GM12892 (cell line): ENCODE results near the gene MCC.

Experiments used
- POLR2A ChIP-seq: IDR thresholded peaks from 2 replicates; pipeline ENCODE4 v1.6.1; 2011; ENCODE audit warnings: low read depth, low read length, control low read depth
- POLR2AphosphoS5 ChIP-seq: IDR thresholded peaks from 2 replicates; pipeline ENCODE4 v1.6.1; 2011; ENCODE audit warnings: low read depth, low read length, control low read depth

GRCh38 chr5:113172231-113172826 lies 315.9 kb downstream of the MCC start:
- TF ChIP-seq POLR2A (no peak), POLR2AphosphoS5 (no peak)
